ENCODE data around the gene SREBF1.

The SREBF1 gene

GRCh38 chr17:17779015-17779611 is 57.7 kb downstream of the SREBF1 start:
- no peak for DNase-seq (ENCODE audit: low spot score)

DNA sequence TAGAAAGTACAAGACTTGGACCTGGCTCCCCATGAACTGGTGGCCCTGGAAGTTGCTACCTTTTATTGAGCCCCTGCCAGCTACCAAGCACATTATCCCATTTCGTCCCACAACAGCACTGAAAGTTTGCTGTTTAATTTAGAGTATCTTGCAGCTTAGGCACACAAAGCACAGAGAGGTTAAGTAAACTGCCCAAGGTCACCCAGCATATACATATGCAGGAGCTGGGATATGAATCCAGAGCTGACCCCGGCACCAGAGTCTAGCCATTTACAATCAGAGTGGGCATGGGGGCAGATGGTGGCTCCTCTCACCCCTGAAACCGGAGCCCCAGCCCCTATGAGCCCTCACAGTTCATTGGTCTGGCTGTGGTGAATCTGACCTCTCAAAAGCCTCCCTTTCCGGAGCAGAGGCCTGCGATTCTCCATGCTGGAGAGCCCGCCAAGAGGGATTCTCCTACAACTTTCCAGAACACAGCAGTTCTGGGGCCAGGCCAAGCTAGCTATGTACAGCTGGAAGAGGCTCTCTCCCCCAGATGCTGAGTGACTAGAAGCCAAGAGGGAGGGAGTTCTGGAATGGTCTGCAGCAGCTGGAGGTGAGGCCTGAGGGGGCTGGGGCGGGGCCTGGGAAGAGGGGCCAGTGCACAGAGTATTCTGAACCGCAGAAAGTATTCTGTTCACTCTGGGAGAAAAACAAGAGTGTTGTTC is 58.3 kb downstream of the SREBF1 start:
- DNase-seq (ENCODE audit: low spot score), result no peak

GRCh38 chr17:17776889-17777288 is 59.9 kb downstream of the SREBF1 start:
- DNase-seq (ENCODE audit: low spot score), result no peak

GRCh38 chr17:17774009-17774881 is 62.5 kb downstream of the SREBF1 start:
- DNase-seq (ENCODE audit: low spot score), result peak; percentile 85

DNA sequence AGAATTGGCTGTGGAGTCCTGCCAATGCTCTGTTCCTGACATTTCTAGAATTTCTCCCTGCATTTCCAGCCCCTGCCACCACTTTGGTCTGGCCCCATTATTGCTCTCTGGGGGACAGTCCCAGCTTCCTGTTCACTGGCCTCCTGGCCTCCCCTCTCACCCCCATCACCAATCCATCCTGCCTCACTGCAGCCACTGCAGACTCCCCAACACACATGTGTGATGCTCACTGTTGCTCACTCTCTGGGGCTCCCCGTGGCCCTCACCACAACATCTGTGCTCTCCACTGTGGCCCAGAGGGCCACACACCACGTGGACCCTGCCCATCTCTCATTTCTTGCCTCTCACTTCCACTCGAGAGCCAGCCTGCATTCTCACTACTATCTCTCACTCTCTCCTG is 64.6 kb downstream of the SREBF1 start:
- DNase-seq (ENCODE audit: low spot score), result no peak

DNA sequence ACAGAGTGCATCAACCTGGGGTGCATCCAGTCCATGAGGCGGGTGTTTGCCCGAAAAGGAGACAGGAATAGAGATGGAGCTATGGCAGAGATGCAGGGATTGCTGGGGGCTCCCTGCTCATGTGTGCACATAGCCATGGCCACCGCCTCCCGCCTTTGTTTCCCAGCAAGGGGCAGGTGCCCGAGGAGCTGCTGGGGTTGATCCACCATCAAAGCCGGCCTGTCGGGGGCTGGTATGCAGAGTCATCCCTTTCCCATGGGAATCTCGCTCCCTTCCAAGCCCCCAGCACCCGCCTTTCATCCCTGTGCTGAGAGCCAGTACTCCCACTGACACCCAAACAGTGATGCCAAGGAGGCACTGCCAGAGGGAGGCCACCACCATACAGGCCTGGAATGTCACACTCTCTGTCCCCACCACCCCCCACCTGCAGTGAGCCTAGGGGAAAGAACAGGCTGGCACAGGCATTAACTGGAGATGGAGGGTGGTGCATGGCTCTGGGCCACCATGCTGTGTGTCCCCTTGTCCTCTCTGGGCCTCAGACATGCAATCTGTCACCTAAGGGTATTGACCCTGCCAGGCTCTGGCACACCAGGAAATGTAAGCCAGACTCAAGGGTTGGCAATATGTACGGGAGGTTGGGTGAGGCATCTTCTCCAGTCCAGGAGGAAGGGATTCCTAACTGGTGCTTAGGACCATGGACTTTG is 65.1 kb downstream of the SREBF1 start:
- no peak for DNase-seq (ENCODE audit: low spot score)

DNA sequence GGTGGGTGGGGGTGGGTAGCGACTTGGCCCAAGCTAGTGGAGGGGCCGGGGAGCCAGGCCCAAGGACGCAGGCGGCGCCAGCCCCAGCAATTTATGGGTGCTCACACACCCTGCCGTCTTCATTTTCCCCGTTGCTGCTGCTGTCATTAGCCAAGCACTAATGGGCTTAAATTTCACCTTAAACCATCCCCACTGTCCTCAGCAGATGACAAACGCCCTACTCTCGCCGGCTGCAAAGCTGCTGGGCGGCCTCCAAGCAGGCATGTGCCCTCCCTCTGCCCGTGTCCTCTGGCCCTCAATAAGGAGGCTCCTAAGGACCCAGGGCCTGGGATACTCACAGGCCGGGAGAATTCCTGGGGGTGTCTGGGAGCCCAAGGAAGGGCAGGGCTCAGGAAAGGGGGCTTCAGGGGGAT is 66.1 kb downstream of the SREBF1 start:
- no peak for DNase-seq (ENCODE audit: low spot score)

DNA sequence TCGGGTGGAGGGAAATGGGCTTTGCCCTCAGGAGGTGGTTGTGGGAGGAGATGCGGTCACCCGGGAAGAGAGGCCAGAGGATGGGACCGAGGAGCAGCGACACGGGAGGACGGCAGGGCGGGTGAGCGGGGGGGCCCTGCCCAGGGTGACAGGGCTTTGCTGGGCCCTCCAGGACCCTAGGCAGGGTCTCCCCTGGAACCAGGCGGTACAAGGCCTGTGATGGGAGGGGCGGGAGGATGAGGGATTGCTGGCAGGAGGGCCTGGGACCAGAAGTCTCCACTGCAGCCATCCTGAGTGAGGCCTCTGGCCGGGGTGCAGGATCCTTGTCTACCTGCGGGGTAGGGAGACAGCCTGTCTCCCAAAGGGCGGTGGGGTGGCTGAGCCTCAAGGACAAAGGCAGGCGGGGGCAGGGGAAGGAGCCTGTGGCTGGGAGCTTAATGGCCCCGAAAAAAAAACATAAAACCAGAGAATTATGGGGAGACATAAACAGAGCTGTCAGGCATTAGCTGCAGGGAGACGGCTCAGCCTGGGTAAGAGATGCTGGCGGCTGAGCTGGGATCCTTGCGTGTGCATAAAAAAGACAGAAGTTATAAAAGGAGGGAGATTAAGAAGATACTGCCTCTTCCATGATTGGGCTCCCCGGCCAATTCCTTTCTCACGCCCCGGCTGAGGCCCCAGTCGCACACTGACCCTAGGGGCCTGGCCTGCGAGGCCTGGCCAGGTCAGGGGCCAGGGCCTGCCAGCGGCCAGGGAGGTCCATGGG is 66.7 kb downstream of the SREBF1 start:
- no peak for DNase-seq (ENCODE audit: low spot score)

- DNase-seq (ENCODE audit: low spot score), result peak; percentile 35
Observed at GRCh38 chr17:17768424-17769088, 68.2 kb downstream of the SREBF1 start.

DNA sequence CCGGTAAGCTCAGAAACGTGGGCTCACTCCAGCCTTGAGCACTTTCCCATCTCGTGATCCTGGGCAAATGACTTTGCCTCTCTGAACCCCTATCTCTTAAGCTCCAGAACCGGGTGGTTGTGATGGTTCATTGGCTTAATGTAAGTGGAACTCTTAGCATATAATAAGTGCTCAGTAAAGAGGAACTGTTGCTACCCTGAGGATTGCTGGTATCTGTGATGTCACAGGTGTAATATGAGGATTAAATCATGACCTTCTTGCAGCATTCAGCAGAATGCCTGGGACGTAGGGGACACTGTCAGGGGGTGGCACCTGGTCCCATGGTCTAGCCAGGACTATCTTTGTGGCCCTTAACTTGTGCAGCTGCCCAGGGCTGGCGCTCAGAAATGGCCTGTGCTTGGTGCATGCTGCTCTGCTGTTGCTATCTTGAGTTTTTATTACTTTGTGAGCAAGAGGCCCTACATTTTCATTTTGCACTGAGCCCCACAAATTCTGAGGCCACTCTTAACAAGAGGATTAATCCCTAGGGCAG is 68.8 kb downstream of the SREBF1 start:
- no peak for DNase-seq (ENCODE audit: low spot score)

GRCh38 chr17:17767154-17767869 is 69.5 kb downstream of the SREBF1 start:
- DNase-seq (ENCODE audit: low spot score), result no peak

DNA sequence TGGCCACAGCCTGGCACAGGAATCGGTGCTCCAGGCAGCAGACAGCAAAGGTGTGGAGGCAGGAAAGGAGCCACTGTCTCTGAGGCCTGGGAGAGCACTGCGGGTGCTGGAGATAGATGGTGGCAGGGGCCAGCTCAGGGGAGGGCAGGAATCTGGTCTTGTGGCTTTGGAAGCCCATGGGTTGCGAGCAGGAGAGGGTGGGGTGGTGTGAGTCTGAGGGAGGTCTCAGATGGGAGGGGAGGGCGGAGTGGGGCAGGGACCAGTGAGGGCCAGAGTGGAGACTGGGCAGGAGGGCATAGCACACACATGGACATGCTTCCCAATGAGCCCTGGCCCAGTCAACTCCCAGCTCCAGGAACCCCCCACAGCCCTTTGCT is 70.1 kb downstream of the SREBF1 start:
- no peak for DNase-seq (ENCODE audit: low spot score)

DNA sequence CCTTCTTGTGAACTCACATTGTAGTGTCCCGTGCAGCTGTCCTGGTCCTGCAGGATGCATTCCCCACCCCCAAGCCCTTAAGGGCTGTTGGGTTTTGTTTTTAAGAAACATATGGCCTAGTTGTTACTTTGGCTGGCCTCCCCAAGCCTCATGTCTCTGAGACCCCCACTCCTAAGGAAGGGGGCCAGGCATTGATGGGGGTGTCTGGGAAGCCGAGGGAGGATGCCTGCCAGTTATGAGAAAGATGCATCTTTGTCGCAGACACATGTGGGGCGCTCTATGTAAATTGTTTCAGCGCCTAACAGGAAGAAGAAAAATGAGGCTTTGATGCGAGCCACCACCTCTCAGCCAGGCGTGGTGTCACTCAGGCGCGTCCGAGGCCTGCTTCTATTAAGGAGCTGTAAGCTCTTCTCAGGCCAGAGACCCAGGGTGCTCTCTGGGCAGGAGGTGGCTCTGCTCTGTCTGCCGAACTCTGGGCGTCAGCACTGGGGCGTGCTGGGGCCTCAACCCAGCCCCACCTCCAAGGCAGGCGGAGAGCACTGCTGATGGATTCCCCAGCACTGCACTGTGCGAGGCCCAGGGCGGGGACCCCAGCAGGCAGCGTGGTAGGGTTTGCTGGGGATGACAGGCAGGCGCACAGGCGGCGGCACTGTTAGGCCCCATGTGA is 70.6 kb downstream of the SREBF1 start:
- DNase-seq (ENCODE audit: low spot score), result no peak

DNA sequence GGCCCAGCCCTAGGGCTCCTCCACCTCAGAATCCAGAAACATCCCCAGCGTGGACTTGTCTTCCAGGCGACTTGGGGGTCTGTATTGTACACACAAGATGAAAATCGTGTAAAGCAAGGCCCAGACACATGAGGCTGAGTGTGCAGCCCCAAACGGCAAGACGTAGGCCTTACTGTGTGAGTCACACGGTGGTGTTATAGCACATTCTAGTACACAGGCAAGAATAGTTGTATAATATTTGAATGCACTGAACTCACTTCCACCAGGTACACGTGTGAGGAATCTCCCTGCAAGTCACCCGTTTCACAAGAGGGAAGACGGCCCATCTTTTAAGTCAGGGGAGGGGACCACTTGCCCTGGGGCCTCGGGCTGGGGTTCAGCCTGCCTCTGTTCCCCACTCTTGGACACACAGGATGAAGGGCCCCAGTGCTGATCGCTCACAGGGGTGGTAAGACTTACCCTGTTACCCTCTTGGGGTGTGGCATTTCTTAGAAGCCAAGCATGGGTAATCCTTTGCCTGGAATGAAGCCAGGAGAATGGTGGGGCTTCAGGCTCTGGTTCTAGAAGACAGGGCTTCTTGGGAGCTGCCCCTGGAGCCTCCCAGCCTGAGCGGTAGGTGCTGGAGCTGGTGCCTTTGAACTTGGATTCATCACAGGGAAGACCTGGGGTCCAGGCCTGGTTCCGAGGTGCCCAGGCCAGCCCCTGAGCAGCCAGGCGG is 71.3 kb downstream of the SREBF1 start:
- DNase-seq (ENCODE audit: low spot score), result no peak

DNA sequence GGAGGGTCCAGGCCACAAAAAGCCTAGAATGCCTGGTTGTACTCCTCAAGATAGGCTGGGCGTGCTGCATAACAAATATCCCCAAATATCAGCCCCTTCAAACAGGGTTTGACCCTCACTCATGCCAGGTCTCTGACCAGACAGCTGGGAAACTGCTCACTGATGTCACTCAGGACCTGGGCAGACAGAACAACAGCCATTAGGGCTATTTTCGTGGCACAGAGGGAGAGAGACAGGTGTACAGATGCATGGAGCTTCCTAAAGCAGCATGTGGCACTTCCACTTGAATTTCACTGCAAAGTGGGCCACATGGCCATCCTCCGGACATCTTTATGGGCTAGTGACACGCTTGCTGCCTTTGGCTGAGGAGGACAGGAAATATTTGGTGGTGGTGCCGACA is 73.1 kb downstream of the SREBF1 start:
- DNase-seq (ENCODE audit: low spot score), result no peak

GRCh38 chr17:17763136-17763535 is 73.7 kb downstream of the SREBF1 start:
- no peak for DNase-seq (ENCODE audit: low spot score)

GRCh38 chr17:17762744-17763105 is 74.1 kb downstream of the SREBF1 start:
- DNase-seq (ENCODE audit: low spot score), result no peak

All from kidney tubule cell (primary cell).